Left forelimb (tissue), 1 donor: Measurements from ENCODE around the gene SFI1.
A peak's percentile ranks its signal among the peaks of the same experiment; 100 is the strongest.
"Not testable (repeated sequence)": the region's sequence is repeated elsewhere in the genome, so short reads cannot be mapped to it uniquely, and the experiment has no call there.

ENCODE experiments used
- DNase-seq: peaks from one replicate; pipeline ENCODE4 v3.0.0-alpha.2; 2018; ENCODE audit warnings: low spot score

Gene SFI1

DNA sequence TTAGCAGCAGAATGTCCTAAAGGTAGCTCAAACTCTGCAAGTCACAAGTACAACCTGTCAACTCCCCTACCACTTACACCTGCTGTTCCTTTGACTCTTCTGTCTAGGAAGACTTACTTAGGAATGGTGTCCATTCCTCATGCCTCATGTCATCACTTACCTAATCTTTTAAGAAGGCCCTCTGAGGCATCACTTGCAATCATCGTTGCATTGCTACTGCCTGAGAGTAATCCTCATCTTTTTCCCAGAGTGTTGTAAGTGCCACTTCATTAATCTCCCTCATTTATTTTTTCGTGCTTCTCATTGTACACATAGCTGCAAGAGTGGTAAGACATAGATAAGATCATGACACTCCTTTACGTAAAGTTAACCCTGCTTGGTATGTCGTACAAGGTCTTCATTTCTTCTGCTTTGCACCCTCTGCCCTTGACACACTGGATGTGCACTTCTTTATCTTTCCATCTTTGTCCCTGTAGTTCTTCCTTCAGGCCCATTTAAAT lies 54.6 kb downstream of the SFI1 start:
- no peak for DNase-seq

GRCh38 chr22:31556627-31557203 lies 60.4 kb downstream of the SFI1 start:
- no peak for DNase-seq

DNA sequence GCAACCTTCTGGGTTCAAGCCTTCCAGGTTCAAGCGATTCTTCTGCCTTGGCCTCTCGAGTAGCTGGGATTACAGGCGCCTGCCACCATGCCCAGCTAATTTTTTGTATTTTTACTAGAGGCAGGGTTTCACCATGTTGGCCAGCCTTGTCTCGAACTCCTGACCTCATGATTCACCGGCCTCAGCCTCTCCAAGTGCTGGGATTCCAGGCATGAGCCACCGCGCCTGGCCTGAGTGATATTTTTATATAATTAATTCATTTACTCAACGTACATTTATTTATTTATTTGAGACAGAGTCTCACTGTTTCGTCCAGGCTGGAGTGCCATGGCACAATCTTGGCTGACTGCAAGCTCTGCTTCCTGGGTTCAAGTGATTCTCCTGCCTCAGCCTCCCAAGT lies 62.2 kb downstream of the SFI1 start:
- not testable (repeated sequence) for DNase-seq

- DNase-seq: peak; percentile 69
Measured at GRCh38 chr22:31561238-31561887, 65.0 kb downstream of the SFI1 start.

DNA sequence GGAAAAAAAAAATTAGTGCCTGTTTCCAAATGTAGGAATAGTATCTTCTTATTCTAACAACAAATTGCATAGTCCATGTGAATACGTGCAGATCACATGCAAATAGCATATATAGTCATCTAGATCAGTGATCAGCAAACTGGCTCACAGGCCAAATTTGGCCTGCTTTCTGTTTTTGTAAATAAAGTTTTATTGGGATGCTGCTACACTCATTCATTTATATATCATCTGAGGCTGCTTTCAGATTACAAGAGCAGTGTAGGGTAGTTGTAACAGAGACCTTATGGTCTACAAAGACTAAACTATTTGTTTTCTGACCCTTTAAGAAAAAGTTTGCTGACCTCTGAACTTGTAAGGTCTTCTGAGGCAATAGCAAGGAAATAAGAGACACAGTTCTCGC lies 65.6 kb downstream of the SFI1 start:
- DNase-seq: no peak

- DNase-seq: no peak
Measured at GRCh38 chr22:31566484-31566883, 70.1 kb downstream of the SFI1 start.

DNA sequence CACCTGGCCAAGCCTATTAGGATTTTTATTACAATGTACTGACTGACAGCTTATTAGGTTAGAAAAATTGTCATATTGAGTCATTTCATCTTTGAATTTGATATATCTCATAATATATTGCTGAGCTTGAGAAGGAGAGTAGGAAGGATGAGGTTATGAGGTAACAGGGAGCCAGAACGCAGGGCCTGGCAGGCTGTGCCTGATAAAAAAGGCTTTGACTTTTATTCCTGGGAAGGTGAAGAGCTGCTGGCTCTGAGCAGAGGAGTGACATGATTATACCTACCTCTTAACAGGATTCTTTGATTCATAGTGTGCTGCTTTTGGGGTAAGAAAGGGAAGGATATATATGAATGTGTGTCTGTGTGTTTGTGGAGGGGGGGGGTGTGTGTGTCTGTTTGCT lies 70.9 kb downstream of the SFI1 start:
- DNase-seq: no peak

GRCh38 chr22:31567702-31568101 lies 71.4 kb downstream of the SFI1 start:
- DNase-seq: no peak

GRCh38 chr22:31569126-31569525 lies 72.8 kb downstream of the SFI1 start:
- no peak for DNase-seq

DNA sequence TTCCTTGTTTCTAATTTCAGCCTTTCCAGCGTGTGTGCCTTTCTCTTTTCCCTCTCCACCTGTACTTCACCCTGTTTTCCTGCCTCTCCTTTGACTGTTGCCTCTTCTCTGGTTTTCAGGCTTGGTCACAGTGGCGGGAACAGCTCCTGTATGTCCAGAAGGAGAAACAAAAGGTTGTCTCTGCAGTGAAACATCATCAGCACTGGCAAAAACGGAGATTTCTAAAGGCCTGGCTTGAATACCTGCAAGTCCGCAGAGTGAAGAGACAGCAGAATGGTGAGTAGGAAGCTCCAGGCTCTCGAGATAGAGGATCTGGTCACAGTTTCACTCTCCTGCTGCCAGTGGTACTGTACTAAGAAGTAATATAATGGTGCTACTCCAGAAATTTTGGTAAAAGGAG lies 76.6 kb downstream of the SFI1 start:
- DNase-seq: no peak

- DNase-seq: no peak
Measured at GRCh38 chr22:31574055-31574670, 77.8 kb downstream of the SFI1 start.

GRCh38 chr22:31575190-31575589 lies 78.9 kb downstream of the SFI1 start:
- DNase-seq: no peak

GRCh38 chr22:31577711-31578110 lies 81.4 kb downstream of the SFI1 start:
- no peak for DNase-seq

- DNase-seq: no peak
Measured at GRCh38 chr22:31578171-31578570, 81.8 kb downstream of the SFI1 start.

- DNase-seq: no peak
Measured at GRCh38 chr22:31579835-31580242, 83.5 kb downstream of the SFI1 start.

GRCh38 chr22:31583861-31584485 lies 87.6 kb downstream of the SFI1 start:
- DNase-seq: no peak

DNA sequence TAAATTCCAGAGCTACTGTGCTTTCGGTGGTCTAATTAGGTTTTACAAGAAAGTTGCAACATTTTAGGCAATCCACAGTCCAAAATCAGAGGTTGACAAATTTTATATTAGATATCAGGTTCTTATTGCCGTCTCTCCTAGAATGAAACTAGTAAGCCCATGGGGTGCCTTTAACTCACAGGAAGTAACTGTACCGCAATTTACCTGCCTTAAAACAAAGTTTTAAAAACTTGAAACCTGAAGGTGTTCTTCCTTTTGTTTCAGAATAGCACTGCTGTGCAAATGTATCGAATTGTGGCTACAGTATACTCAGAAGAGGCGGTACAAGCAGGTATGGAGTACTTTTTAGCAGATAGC lies 88.4 kb downstream of the SFI1 start:
- no peak for DNase-seq

DNA sequence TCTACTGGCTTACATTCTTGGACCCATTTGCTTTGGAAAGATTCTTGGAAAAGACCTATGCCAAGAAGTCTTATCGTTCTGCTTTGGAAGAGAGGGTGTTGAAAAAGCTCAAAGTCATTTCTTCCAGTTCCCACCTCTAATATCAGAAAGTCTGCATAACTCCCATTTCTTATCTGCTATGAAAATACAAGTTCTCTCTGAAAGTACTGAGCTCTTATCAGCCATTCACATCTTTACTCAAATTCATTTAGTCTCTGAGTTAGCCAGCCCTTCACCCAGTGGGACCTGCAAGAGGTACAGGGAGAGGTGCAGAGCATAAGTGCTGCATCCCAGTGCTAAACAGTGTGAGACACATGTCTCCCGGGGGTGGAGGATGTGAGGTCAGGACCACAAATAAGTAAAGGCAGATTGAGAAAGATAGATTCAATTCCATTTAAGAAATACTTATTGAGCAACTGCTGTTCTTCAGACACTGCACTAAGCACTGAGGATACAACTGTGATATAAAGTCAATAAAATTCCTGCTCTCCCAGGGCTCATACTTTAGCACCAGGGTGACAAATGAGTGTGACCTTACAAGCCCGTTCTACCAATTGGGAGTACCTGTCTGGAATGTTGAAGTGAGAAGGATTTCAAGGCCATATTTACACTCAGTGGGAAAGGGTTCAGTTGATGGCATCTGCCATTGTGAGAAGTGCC lies 89.0 kb downstream of the SFI1 start:
- DNase-seq: no peak

GRCh38 chr22:31586137-31586920 lies 90.0 kb downstream of the SFI1 start:
- no peak for DNase-seq

DNA sequence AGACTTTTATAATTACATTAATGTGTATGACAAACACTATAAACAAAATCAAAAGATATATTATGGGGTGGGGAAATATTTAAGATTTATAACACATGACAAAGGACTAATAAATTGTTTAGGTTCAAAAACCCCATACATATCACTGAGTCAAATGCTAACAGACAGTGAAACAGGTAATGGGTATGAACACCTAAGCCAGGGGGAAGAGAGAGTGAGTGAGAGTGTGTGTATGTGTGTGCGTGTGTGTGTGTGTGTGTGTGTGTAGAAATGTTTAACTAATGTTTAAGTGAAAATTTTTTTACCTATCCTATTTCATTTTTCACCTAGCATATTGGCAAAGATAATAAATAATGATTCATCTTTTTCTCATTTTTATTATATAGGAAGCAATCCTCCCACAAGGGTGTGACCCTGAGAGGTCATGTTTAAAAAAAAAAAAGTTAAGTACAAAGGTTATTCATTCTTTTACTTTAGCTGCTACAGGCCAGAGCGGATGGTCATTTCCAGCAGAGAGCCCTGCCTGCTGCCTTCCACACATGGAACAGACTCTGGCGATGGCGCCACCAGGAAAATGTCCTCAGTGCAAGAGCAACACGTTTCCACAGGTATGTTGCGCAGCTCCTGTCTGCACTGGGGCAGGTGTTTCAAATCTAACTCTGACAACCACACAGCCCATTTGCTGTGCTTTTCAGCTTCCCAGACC lies 92.8 kb downstream of the SFI1 start:
- DNase-seq: no peak

DNA sequence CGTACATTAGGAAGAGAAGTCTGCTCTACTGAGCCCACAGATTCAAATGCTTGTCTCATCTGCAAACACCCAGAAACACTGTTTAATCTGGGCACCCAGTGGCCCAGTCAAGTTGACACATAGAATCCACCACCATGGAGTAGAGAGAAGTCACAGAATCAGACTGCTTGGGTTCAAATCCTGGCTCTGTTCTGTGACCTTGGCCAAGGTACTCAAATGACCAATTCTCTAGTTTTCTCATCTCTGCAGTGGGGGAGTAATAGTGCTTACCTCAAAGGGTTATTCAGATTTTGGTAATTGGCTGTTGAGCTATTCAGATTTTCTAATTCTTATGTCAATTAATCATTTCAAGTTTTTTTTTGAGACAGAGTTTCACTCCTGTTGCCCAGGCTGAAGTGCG lies 93.8 kb downstream of the SFI1 start:
- not testable (repeated sequence) for DNase-seq
